SHP77 (cell line): Measurements from ENCODE around the gene SLC9A8.
"Not testable (repeated sequence)": the region's sequence is repeated elsewhere in the genome, so short reads cannot be mapped to it uniquely, and the experiment has no call there.

Experiments used
- DNase-seq, 2 experiments: peaks; one replicate each; lab custom pipeline; 2025; lab: John Stamatoyannopoulos, UW

The SLC9A8 gene

GRCh38 chr20:49786668-49787370 lies 25.8 kb upstream of the SLC9A8 start:
- DNase-seq, result no peak

GRCh38 chr20:49787371-49788357 lies 25.0 kb upstream of the SLC9A8 start:
- DNase-seq, result no peak

- DNase-seq, result no peak
Observed at GRCh38 chr20:49790077-49790798, 22.4 kb upstream of the SLC9A8 start.

GRCh38 chr20:49791165-49791564 lies 21.5 kb upstream of the SLC9A8 start:
- no peak for DNase-seq

GRCh38 chr20:49792006-49792405 lies 20.6 kb upstream of the SLC9A8 start:
- DNase-seq, result no peak

GRCh38 chr20:49792611-49793010 lies 20.0 kb upstream of the SLC9A8 start:
- DNase-seq, result no peak

GRCh38 chr20:49794336-49795134 lies 18.1 kb upstream of the SLC9A8 start:
- no peak for DNase-seq

GRCh38 chr20:49795135-49795424 lies 17.5 kb upstream of the SLC9A8 start:
- DNase-seq, result no peak

GRCh38 chr20:49796600-49797343 lies 15.9 kb upstream of the SLC9A8 start:
- DNase-seq, result no peak

GRCh38 chr20:49797344-49797615 lies 15.3 kb upstream of the SLC9A8 start:
- no peak for DNase-seq

- no peak for DNase-seq
Observed at GRCh38 chr20:49798718-49799117, 13.9 kb upstream of the SLC9A8 start.

- DNase-seq, result no peak
Observed at GRCh38 chr20:49799698-49800097, 12.9 kb upstream of the SLC9A8 start.

GRCh38 chr20:49803418-49803817 lies 9.2 kb upstream of the SLC9A8 start:
- DNase-seq, result no peak

- no peak for DNase-seq
Observed at GRCh38 chr20:49804364-49804763, 8.3 kb upstream of the SLC9A8 start.

GRCh38 chr20:49805224-49805876 lies 7.3 kb upstream of the SLC9A8 start:
- DNase-seq, result not testable (repeated sequence)

- DNase-seq, result no peak
Observed at GRCh38 chr20:49808753-49809152, 3.9 kb upstream of the SLC9A8 start.

- no peak for DNase-seq
Observed at GRCh38 chr20:49809803-49810359, 2.7 kb upstream of the SLC9A8 start.

- DNase-seq, result no peak
Observed at GRCh38 chr20:49810491-49811190, 2.0 kb upstream of the SLC9A8 start.

- DNase-seq, result no peak
Observed at GRCh38 chr20:49811825-49812506, 662 bp upstream of the SLC9A8 start.
